AG10803 (cell line): ENCODE data around the gene KAZALD1.

Source experiments
- DNase-seq: peaks from one replicate; pipeline ENCODE4 v3.0.0; 2010; ENCODE audit warnings: low read depth
- H3K4me3 ChIP-seq: 2 replicates; pipeline ENCODE4 v1.5.1; 2011; ENCODE audit warnings: mild to moderate bottlenecking, low read length, control low read depth
- TF ChIP-seq, protein P1 (sequence below): conservative IDR thresholded peaks from 2 replicates; pipeline ENCODE4 v1.5.1; 2011; ENCODE audit warnings: mild to moderate bottlenecking, low read length, control low read depth, inconsistent platforms

The KAZALD1 gene

DNA sequence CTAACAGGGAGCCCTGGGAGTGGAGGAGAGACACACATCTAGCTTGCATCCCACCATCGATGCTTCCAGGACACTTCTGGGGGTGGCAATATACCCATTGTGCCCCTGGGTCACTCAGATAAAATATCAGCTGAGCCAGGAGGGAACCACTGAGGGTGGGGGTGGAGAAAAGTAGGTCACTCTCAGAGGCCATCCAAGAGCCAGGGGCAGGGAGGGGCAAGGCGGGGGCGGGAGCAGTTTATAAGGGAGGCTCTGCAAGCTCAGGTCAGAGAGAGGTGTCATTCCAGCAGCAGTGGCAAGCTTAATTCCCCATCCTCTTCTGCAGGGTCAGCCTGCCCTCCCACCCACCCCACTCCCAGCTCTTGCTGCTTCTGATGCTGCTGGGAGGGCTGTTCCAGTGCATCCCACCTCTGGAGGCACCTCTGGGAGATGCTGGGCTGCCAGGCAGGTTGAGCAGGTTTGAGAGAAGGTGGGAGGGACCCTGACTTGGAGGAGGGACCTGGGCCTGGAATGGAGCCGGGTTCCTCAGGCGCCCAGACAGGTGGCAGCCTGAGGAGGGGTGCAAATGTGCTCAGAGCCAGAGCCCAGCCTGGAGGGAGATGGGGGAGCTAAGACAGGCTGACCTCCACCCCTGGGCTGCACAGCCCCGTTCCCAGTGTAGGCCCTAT, 49.2 kb downstream of the KAZALD1 start:
- DNase-seq: no peak
- TF ChIP-seq, protein P1, sequence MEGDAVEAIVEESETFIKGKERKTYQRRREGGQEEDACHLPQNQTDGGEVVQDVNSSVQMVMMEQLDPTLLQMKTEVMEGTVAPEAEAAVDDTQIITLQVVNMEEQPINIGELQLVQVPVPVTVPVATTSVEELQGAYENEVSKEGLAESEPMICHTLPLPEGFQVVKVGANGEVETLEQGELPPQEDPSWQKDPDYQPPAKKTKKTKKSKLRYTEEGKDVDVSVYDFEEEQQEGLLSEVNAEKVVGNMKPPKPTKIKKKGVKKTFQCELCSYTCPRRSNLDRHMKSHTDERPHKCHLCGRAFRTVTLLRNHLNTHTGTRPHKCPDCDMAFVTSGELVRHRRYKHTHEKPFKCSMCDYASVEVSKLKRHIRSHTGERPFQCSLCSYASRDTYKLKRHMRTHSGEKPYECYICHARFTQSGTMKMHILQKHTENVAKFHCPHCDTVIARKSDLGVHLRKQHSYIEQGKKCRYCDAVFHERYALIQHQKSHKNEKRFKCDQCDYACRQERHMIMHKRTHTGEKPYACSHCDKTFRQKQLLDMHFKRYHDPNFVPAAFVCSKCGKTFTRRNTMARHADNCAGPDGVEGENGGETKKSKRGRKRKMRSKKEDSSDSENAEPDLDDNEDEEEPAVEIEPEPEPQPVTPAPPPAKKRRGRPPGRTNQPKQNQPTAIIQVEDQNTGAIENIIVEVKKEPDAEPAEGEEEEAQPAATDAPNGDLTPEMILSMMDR: no peak

DNA sequence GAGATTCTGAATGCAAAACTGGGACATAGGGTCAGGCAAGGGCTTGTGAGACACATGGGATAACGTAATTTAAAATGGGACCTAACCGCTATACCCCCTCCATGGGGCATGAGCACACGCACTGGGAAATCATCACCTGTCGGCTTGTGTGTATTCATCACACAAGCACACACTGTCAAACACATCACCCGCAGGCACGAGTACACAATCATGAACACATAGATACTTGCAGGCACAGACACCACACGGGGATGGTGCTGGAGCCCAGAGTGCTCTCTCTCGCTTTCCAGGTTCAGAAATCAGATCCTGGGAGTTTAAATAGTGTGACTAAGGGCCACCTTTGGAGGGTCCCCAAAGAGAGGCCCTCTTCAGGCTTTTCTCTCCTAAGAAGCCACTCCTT, 49.8 kb downstream of the KAZALD1 start:
- no peak overlapping the region for H3K4me3 ChIP-seq
- TF ChIP-seq, protein P1: no peak
- DNase-seq: no peak

More for the DNA sequence above, 49.2 kb downstream of the KAZALD1 start:
- no peak overlapping the region for H3K4me3 ChIP-seq

DNA sequence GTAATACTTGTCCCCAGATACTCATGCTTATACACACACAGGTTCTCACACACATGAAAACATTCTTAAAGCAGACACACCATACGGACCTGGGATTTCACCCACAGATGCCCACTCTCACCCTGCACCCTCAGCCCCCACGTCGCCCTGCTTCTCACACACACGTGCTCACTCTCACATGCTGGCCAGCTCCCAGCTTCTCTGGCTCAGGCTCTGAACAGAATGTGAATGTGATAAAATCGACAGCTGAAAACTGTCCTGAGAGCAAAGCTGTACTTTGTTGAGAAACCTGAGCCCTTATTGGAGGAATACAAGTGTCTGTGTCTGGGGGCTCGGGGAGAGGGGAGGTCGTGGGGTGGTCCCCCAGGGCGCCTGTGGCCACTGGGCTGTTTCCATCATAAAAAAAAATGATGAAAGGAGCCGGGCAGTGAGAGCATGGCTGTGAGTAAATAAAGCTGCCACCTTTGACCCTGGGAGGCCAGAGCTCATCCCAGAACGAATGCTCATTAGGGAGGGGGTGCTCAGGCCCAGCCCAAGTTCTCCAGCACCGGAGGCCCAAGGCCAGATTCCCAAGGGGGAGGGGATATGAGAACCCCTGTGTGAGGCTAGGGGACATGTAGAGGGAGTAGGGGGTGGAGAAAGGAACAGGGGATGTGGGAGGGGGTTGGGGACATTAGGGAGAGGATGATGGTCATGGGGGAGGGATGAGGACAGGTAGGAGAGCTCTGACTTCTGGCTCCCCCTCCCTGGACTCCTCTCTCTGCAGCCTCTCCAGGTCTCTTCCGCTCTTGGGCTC, 51.2 kb downstream of the KAZALD1 start:
- H3K4me3 ChIP-seq: no peak overlapping the region
- TF ChIP-seq, protein P1: no peak
- DNase-seq: no peak

DNA sequence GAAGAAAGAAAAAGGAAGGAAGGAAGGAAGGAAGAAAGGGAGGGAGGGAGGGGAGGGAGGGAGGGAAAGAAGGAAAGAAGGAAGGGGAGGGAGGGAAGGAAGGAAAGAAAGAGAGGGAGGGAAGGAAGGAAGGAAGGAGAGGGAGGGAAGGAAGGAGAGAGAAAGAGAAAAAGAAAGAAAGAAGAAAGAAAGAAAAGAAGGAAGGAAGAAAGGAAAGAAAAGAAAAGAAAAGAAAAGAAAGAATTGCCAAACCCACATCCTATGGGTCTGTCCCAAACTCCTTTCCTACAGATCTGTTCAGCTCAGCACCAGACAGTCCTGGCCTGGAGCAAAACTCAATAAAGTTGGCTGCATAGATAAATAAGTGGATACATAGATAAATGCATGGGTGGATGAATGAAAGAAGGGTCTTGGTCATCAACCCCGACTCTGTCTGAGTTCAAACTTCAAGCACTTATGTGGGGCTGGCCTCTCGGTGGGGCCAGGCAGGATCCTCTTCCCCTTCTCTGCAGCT, 52.2 kb downstream of the KAZALD1 start:
- H3K4me3 ChIP-seq: no peak overlapping the region
- no peak for DNase-seq
- TF ChIP-seq, protein P1: no peak

DNA sequence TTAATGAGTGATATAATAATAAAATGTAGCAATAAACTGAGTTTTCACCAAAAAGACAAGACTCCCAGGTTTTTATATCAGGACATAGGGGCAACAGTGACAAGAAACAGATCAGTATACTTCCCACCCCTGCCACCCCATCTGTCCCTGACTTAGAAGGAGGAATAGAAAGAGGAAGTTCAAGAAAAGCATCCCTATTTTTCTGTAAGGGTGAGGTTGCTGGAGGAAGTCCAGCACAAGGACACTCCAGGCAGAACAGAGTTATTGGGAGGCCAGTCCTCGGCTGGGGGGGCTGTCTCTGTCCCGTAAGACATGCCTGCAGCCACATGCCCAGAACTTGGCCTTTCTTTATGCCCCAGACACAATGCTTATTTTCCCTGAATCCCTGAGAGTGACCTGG, 52.9 kb downstream of the KAZALD1 start:
- TF ChIP-seq, protein P1: no peak
- DNase-seq: no peak
- no peak overlapping the region for H3K4me3 ChIP-seq
